ENCODE measurements around the gene GPR35.

The GPR35 gene

GRCh38 chr2:240637901-240638345, 12.6 kb downstream of the GPR35 start:
- Histone ChIP-seq H3K36me3 (ENCODE audit: control insufficient read depth in 5 of 5, insufficient read depth in 5 of 5, low read length in 5 of 5) (no peaks in the 10 kb centered on the region), H3K27ac (ENCODE audit: low read depth, low read length) (no peak overlapping the region)

DNA sequence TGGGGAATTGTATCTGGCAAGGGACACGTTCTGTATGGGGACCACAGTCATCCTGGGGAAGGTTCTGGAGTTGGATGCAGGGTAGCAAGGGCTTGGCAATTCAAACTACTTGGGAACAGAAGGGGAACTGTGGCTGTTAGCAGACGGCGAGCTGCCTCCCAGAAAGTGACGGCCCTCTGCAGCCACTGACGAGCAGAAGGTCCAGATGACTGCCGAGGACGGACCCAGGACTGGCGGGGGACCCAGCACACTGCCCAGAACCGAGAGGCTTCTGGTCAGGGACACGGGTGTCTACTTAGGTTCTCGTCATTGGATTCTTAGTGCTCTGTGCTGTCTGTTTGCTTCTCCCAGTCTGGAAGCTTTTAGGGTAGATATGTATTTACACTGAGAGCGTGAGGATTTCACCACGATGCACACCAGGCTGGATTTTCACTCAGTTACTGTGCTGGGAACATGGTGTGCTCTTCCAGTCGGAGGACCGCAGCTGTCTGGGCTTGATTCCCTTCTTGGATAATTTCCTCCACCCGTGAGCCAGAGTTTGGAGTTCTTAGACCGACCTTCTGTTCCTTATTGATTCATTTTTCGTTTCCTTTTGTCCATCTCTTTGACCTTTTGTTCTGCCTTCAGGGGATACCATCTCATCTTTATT, 13.4 kb downstream of the GPR35 start:
- no peaks in the 10 kb centered on the region for H3K36me3 ChIP-seq (ENCODE audit: control insufficient read depth in 5 of 5, insufficient read depth in 5 of 5, low read length in 5 of 5)
- no peak overlapping the region for H3K27ac ChIP-seq (ENCODE audit: low read depth, low read length)
- H3K4me3 ChIP-seq (ENCODE audit: low read depth in 1 of 5, low read length in 5 of 5): no peak overlapping the region
- peaks cover 0 to 28% (median 12%) of the 10 kb centered on the region in 5 donors for H3K27me3 ChIP-seq (ENCODE audit: control insufficient read depth in 5 of 5, insufficient read depth in 4 of 5, low read length in 5 of 5)
- H3K4me1 ChIP-seq (ENCODE audit: control insufficient read depth in 5 of 5, insufficient read depth in 5 of 5, low read length in 5 of 5): no peaks in the 10 kb centered on the region
- H3K9ac ChIP-seq (ENCODE audit: low read length in 5 of 5): no peak overlapping the region
- peaks cover 0 to 5% (median 5%) of the 10 kb centered on the region in 5 donors for H3K9me3 ChIP-seq (ENCODE audit: control insufficient read depth in 5 of 5, low read length in 5 of 5)

More at GRCh38 chr2:240637901-240638345, 12.6 kb downstream of the GPR35 start:
- Histone ChIP-seq H3K9me3 (ENCODE audit: control insufficient read depth in 5 of 5, low read length in 5 of 5) (peaks cover 0 to 6% (median 5%) of the 10 kb centered on the region in 5 donors), H3K4me1 (ENCODE audit: control insufficient read depth in 5 of 5, insufficient read depth in 5 of 5, low read length in 5 of 5) (no peaks in the 10 kb centered on the region), H3K27me3 (ENCODE audit: control insufficient read depth in 5 of 5, insufficient read depth in 4 of 5, low read length in 5 of 5) (peaks cover 0 to 23% (median 7%) of the 10 kb centered on the region in 5 donors), H3K9ac (ENCODE audit: low read length in 5 of 5) (no peak overlapping the region), H3K4me3 (ENCODE audit: low read depth in 1 of 5, low read length in 5 of 5) (no peak overlapping the region)

DNA sequence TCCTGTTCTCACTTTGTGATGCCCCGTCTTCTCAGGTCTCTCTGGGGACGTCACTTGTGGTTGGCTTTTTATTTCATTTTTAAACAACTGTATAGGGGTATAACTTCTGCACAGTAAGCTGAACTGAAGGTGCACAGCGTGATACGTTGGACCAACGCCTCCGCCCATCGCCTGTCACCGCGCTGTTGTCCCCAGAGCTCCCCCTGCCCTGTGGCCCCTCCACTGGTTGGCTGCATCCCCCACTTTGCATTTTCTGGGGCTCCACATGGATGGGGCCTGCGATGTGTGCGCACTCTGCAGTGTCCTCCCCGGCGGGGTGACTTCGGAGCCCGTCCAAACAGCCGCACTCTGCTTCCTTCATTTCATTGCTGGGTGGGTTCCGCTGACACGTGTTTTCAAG, 14.3 kb downstream of the GPR35 start:
- peaks cover 3 to 37% (median 21%) of the 10 kb centered on the region in 5 donors for H3K27me3 ChIP-seq (ENCODE audit: control insufficient read depth in 5 of 5, insufficient read depth in 4 of 5, low read length in 5 of 5)
- H3K27ac ChIP-seq (ENCODE audit: low read depth, low read length): no peak overlapping the region
- no peaks in the 10 kb centered on the region for H3K36me3 ChIP-seq (ENCODE audit: control insufficient read depth in 5 of 5, insufficient read depth in 5 of 5, low read length in 5 of 5)
- no peaks in the 10 kb centered on the region for H3K4me1 ChIP-seq (ENCODE audit: control insufficient read depth in 5 of 5, insufficient read depth in 5 of 5, low read length in 5 of 5)
- no peaks in the 10 kb centered on the region for H3K9me3 ChIP-seq (ENCODE audit: control insufficient read depth in 5 of 5, low read length in 5 of 5)
- no peak overlapping the region for H3K4me3 ChIP-seq (ENCODE audit: low read depth in 1 of 5, low read length in 5 of 5)
- H3K9ac ChIP-seq (ENCODE audit: low read length in 5 of 5): no peak overlapping the region

GRCh38 chr2:240640939-240641338, 15.7 kb downstream of the GPR35 start:
- H3K9me3 ChIP-seq (ENCODE audit: control insufficient read depth in 5 of 5, low read length in 5 of 5): no peaks in the 10 kb centered on the region
- no peak overlapping the region for H3K4me3 ChIP-seq (ENCODE audit: low read depth in 1 of 5, low read length in 5 of 5)
- H3K27me3 ChIP-seq (ENCODE audit: control insufficient read depth in 5 of 5, insufficient read depth in 4 of 5, low read length in 5 of 5): peaks cover 7 to 39% (median 27%) of the 10 kb centered on the region in 5 donors
- H3K4me1 ChIP-seq (ENCODE audit: control insufficient read depth in 5 of 5, insufficient read depth in 5 of 5, low read length in 5 of 5): no peaks in the 10 kb centered on the region
- no peak overlapping the region for H3K9ac ChIP-seq (ENCODE audit: low read length in 5 of 5)
- no peak overlapping the region for H3K27ac ChIP-seq (ENCODE audit: low read depth, low read length)
- H3K36me3 ChIP-seq (ENCODE audit: control insufficient read depth in 5 of 5, insufficient read depth in 5 of 5, low read length in 5 of 5): no peaks in the 10 kb centered on the region

- Histone ChIP-seq H3K27ac (ENCODE audit: low read depth, low read length) (no peak overlapping the region), H3K27me3 (ENCODE audit: control insufficient read depth in 5 of 5, insufficient read depth in 4 of 5, low read length in 5 of 5) (peaks cover 18 to 47% (median 37%) of the 10 kb centered on the region in 5 donors), H3K4me1 (ENCODE audit: control insufficient read depth in 5 of 5, insufficient read depth in 5 of 5, low read length in 5 of 5) (no peaks in the 10 kb centered on the region), H3K9me3 (ENCODE audit: control insufficient read depth in 5 of 5, low read length in 5 of 5) (no peaks in the 10 kb centered on the region), H3K9ac (ENCODE audit: low read length in 5 of 5) (no peak overlapping the region), H3K36me3 (ENCODE audit: control insufficient read depth in 5 of 5, insufficient read depth in 5 of 5, low read length in 5 of 5) (no peaks in the 10 kb centered on the region), H3K4me3 (ENCODE audit: low read depth in 1 of 5, low read length in 5 of 5) (no peak overlapping the region)
Measured at GRCh38 chr2:240642061-240642805, 17.0 kb downstream of the GPR35 start.

DNA sequence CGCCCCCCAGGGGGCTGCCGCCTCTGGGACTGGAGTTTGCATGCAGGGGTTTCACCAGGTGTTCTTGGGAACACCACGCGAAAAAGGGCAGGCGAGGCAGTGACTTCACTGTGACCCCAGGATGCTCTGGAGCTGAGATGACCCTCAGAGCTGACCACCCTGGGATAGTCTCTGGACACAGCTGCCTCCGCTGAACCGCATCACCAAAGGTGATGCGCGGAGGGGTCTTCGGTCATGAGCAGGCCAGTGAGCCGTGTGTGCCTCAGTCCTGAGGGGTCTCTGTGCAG, 17.5 kb downstream of the GPR35 start:
- Histone ChIP-seq H3K9me3 (ENCODE audit: control insufficient read depth in 5 of 5, low read length in 5 of 5) (no peaks in the 10 kb centered on the region), H3K36me3 (ENCODE audit: control insufficient read depth in 5 of 5, insufficient read depth in 5 of 5, low read length in 5 of 5) (no peaks in the 10 kb centered on the region), H3K27me3 (ENCODE audit: control insufficient read depth in 5 of 5, insufficient read depth in 4 of 5, low read length in 5 of 5) (peaks cover 23 to 48% (median 42%) of the 10 kb centered on the region in 5 donors), H3K9ac (ENCODE audit: low read length in 5 of 5) (no peak overlapping the region), H3K27ac (ENCODE audit: low read depth, low read length) (no peak overlapping the region), H3K4me3 (ENCODE audit: low read depth in 1 of 5, low read length in 5 of 5) (no peak overlapping the region), H3K4me1 (ENCODE audit: control insufficient read depth in 5 of 5, insufficient read depth in 5 of 5, low read length in 5 of 5) (no peaks in the 10 kb centered on the region)

DNA sequence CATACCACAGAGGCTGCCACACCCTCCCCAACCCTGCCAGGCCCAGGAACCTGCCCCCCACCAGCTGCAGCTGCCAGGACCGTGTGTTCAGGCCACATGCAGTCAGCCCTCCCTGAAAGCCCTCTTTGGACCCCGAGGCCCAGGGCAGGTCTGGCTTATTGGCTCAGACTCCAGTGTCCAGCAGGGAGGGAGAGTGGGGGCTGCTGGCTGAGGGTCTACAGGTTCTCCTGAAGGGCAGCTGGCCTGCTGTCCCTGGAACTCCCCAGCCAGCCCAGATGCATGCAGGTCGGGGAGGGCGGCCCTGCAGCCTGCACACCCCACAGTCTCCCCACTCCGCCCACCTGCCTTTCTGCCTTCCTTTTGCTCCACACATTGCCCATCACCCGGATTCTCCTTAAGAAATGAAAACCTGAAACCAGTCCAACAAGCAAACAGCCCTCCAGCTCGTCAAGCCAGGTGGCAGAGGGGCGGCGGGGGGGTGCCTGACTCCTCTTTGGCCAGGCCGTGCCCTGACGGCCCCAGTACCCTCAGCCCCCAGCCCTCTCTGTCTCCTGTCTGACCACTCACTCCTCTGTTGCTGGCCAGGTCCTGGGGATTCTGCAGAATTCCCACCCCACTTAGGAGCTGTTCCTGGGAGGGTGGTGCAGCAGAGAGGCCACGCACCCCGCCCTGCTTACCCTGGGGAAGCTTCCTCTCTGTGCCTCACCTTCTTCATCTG, 18.0 kb downstream of the GPR35 start:
- no peaks in the 10 kb centered on the region for H3K9me3 ChIP-seq (ENCODE audit: control insufficient read depth in 5 of 5, low read length in 5 of 5)
- H3K4me3 ChIP-seq (ENCODE audit: low read depth in 1 of 5, low read length in 5 of 5): no peak overlapping the region
- H3K27me3 ChIP-seq (ENCODE audit: control insufficient read depth in 5 of 5, insufficient read depth in 4 of 5, low read length in 5 of 5): peaks cover 27 to 52% (median 47%) of the 10 kb centered on the region in 5 donors
- H3K27ac ChIP-seq (ENCODE audit: low read depth, low read length): no peak overlapping the region
- no peaks in the 10 kb centered on the region for H3K4me1 ChIP-seq (ENCODE audit: control insufficient read depth in 5 of 5, insufficient read depth in 5 of 5, low read length in 5 of 5)
- no peak overlapping the region for H3K9ac ChIP-seq (ENCODE audit: low read length in 5 of 5)
- no peaks in the 10 kb centered on the region for H3K36me3 ChIP-seq (ENCODE audit: control insufficient read depth in 5 of 5, insufficient read depth in 5 of 5, low read length in 5 of 5)

- no peaks in the 10 kb centered on the region for H3K4me1 ChIP-seq (ENCODE audit: control insufficient read depth in 5 of 5, insufficient read depth in 5 of 5, low read length in 5 of 5)
- H3K27me3 ChIP-seq (ENCODE audit: control insufficient read depth in 5 of 5, insufficient read depth in 4 of 5, low read length in 5 of 5): peaks cover 31 to 57% (median 52%) of the 10 kb centered on the region in 5 donors
Measured at GRCh38 chr2:240643811-240644150, 18.5 kb downstream of the GPR35 start.

DNA sequence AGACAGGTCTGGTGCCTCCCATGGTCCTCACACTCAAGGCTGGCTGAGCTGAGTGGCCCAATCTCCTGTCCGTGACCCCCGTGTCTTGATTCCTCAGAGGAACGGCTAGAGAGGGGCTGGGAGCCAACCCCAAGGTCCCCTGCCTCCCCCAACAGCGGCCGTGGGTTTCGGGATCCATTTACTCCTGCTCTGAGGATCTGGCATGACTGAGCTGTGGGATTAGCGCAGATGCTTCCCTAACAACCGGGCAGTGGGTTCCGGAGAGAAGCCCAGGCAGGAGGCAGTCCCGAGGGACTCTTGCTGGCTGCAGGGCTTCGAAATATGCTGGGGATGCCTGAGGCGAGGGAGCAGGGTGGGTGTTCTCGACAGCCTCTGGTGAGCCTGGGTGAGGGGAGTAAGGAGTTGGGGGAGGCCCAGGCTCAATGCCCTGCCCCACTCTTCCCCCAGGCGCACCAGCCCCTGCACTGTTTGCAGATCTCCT, 18.9 kb downstream of the GPR35 start:
- no peak overlapping the region for H3K4me3 ChIP-seq (ENCODE audit: low read depth in 1 of 5, low read length in 5 of 5)
- H3K4me1 ChIP-seq (ENCODE audit: control insufficient read depth in 5 of 5, insufficient read depth in 5 of 5, low read length in 5 of 5): no peaks in the 10 kb centered on the region
- H3K36me3 ChIP-seq (ENCODE audit: control insufficient read depth in 5 of 5, insufficient read depth in 5 of 5, low read length in 5 of 5): no peaks in the 10 kb centered on the region
- H3K27me3 ChIP-seq (ENCODE audit: control insufficient read depth in 5 of 5, insufficient read depth in 4 of 5, low read length in 5 of 5): peaks cover 31 to 60% (median 56%) of the 10 kb centered on the region in 5 donors
- H3K9ac ChIP-seq (ENCODE audit: low read length in 5 of 5): no peak overlapping the region
- H3K27ac ChIP-seq (ENCODE audit: low read depth, low read length): no peak overlapping the region
- H3K9me3 ChIP-seq (ENCODE audit: control insufficient read depth in 5 of 5, low read length in 5 of 5): no peaks in the 10 kb centered on the region

More at GRCh38 chr2:240643811-240644150, 18.5 kb downstream of the GPR35 start:
- no peak overlapping the region for H3K9ac ChIP-seq (ENCODE audit: low read length in 5 of 5)
- no peak overlapping the region for H3K27ac ChIP-seq (ENCODE audit: low read depth, low read length)
- no peak overlapping the region for H3K4me3 ChIP-seq (ENCODE audit: low read depth in 1 of 5, low read length in 5 of 5)
- H3K9me3 ChIP-seq (ENCODE audit: control insufficient read depth in 5 of 5, low read length in 5 of 5): no peaks in the 10 kb centered on the region
- no peaks in the 10 kb centered on the region for H3K36me3 ChIP-seq (ENCODE audit: control insufficient read depth in 5 of 5, insufficient read depth in 5 of 5, low read length in 5 of 5)

GRCh38 chr2:240644859-240645301, 19.6 kb downstream of the GPR35 start:
- Histone ChIP-seq H3K9ac (ENCODE audit: low read length in 5 of 5) (no peak overlapping the region), H3K27me3 (ENCODE audit: control insufficient read depth in 5 of 5, insufficient read depth in 4 of 5, low read length in 5 of 5) (peaks cover 31 to 64% (median 56%) of the 10 kb centered on the region in 5 donors), H3K9me3 (ENCODE audit: control insufficient read depth in 5 of 5, low read length in 5 of 5) (no peaks in the 10 kb centered on the region), H3K4me3 (ENCODE audit: low read depth in 1 of 5, low read length in 5 of 5) (no peak overlapping the region), H3K4me1 (ENCODE audit: control insufficient read depth in 5 of 5, insufficient read depth in 5 of 5, low read length in 5 of 5) (no peaks in the 10 kb centered on the region), H3K27ac (ENCODE audit: low read depth, low read length) (no peak overlapping the region), H3K36me3 (ENCODE audit: control insufficient read depth in 5 of 5, insufficient read depth in 5 of 5, low read length in 5 of 5) (no peaks in the 10 kb centered on the region)
